Glomerular visceral epithelial cell (primary cell): ENCODE results near the gene PARVB.

Experiments
- DNase-seq: peaks from one replicate; pipeline ENCODE4 v3.0.0-alpha.2; 2016; ENCODE audit errors: extremely low spot score

PARVB gene

GRCh38 chr22:44136112-44136511, 112.0 kb downstream of the PARVB start:
- no peak for DNase-seq

- DNase-seq: no peak
Observed at GRCh38 chr22:44136786-44137185, 112.7 kb downstream of the PARVB start.

GRCh38 chr22:44137415-44137814, 113.3 kb downstream of the PARVB start:
- no peak for DNase-seq

- DNase-seq: no peak
Observed at GRCh38 chr22:44139773-44140172, 115.7 kb downstream of the PARVB start.

- DNase-seq: no peak
Observed at GRCh38 chr22:44142421-44143104, 118.5 kb downstream of the PARVB start.

GRCh38 chr22:44143105-44143474, 119.0 kb downstream of the PARVB start:
- DNase-seq: no peak

- no peak for DNase-seq
Observed at GRCh38 chr22:44143579-44143978, 119.5 kb downstream of the PARVB start.

- no peak for DNase-seq
Observed at GRCh38 chr22:44144046-44144569, 120.0 kb downstream of the PARVB start.

- DNase-seq: no peak
Observed at GRCh38 chr22:44145544-44145943, 121.4 kb downstream of the PARVB start.

- DNase-seq: no peak
Observed at GRCh38 chr22:44146088-44146861, 122.2 kb downstream of the PARVB start.

GRCh38 chr22:44147008-44147645, 123.0 kb downstream of the PARVB start:
- no peak for DNase-seq

- peak; percentile 71 for DNase-seq
Observed at GRCh38 chr22:44147821-44148574, 123.9 kb downstream of the PARVB start.

GRCh38 chr22:44151676-44152075, 127.6 kb downstream of the PARVB start:
- DNase-seq: peak; percentile 60

GRCh38 chr22:44153710-44154109, 129.6 kb downstream of the PARVB start:
- DNase-seq: no peak

GRCh38 chr22:44154436-44154942, 130.4 kb downstream of the PARVB start:
- peak; percentile 84 for DNase-seq

GRCh38 chr22:44155115-44155514, 131.0 kb downstream of the PARVB start:
- DNase-seq: no peak

GRCh38 chr22:44157916-44158618, 134.0 kb downstream of the PARVB start:
- no peak for DNase-seq

GRCh38 chr22:44158816-44159215, 134.7 kb downstream of the PARVB start:
- DNase-seq: no peak

GRCh38 chr22:44159221-44159620, 135.1 kb downstream of the PARVB start:
- DNase-seq: no peak

- no peak for DNase-seq
Observed at GRCh38 chr22:44159811-44160210, 135.7 kb downstream of the PARVB start.

- DNase-seq: no peak
Observed at GRCh38 chr22:44160421-44160820, 136.3 kb downstream of the PARVB start.
